NCI-H82 treated with DMSO at 0.1 percent for 48 hours (cell line): Measurements from ENCODE around the gene ITPRID2.
"Not testable (repeated sequence)": the region's sequence is repeated elsewhere in the genome, so short reads cannot be mapped to it uniquely, and the experiment has no call there.

ENCODE experiments used
- DNase-seq: peaks from one replicate; lab custom pipeline; 2025; ENCODE audit not compliant: unreplicated experiment; lab: John Stamatoyannopoulos, UW

ITPRID2 gene

GRCh38 chr2:181915102-181915501, 23.6 kb downstream of the ITPRID2 start:
- no peak for DNase-seq

- DNase-seq = no peak
These were observed 25.5 kb downstream of the ITPRID2 start for GRCh38 chr2:181916726-181917718.

GRCh38 chr2:181918188-181918587, 26.7 kb downstream of the ITPRID2 start:
- no peak for DNase-seq

- DNase-seq = no peak
These were observed 31.6 kb downstream of the ITPRID2 start for GRCh38 chr2:181923121-181923520.

- DNase-seq = peak; percentile 76
These were observed 32.8 kb downstream of the ITPRID2 start for GRCh38 chr2:181924336-181924735.

- no peak for DNase-seq
These were observed 43.2 kb downstream of the ITPRID2 start for GRCh38 chr2:181934694-181935093.

- DNase-seq = no peak
These were observed 45.9 kb downstream of the ITPRID2 start for GRCh38 chr2:181937473-181937872.

- no peak for DNase-seq
These were observed 52.0 kb downstream of the ITPRID2 start for GRCh38 chr2:181943411-181944124.

- DNase-seq = no peak
These were observed 52.8 kb downstream of the ITPRID2 start for GRCh38 chr2:181944164-181944913.

- DNase-seq = no peak
These were observed 53.4 kb downstream of the ITPRID2 start for GRCh38 chr2:181944914-181945291.

- no peak for DNase-seq
These were observed 55.1 kb downstream of the ITPRID2 start for GRCh38 chr2:181946444-181947127.

- DNase-seq = no peak
These were observed 55.7 kb downstream of the ITPRID2 start for GRCh38 chr2:181947273-181947672.

GRCh38 chr2:181948227-181948626, 56.7 kb downstream of the ITPRID2 start:
- DNase-seq = no peak

- DNase-seq = no peak
These were observed 57.5 kb downstream of the ITPRID2 start for GRCh38 chr2:181949047-181949446.

GRCh38 chr2:181952404-181953226, 61.1 kb downstream of the ITPRID2 start:
- no peak for DNase-seq

GRCh38 chr2:181953881-181954537, 62.5 kb downstream of the ITPRID2 start:
- no peak for DNase-seq

- no peak for DNase-seq
These were observed 63.0 kb downstream of the ITPRID2 start for GRCh38 chr2:181954538-181954883.

- DNase-seq = no peak
These were observed 63.5 kb downstream of the ITPRID2 start for GRCh38 chr2:181955010-181955409.

GRCh38 chr2:181955866-181956265, 64.3 kb downstream of the ITPRID2 start:
- not testable (repeated sequence) for DNase-seq
